HEK293 (cell line): Measurements from ENCODE around the gene NT5C2.
"Not testable (repeated sequence)": the region's sequence is repeated elsewhere in the genome, so short reads cannot be mapped to it uniquely, and the experiment has no call there.

Experiments used
- CTCF ChIA-PET: fragments of 350-600 bp; formaldehyde crosslinking; extraction: SDS; loops from one replicate; lab custom pipeline; 2021; ENCODE audit warnings: antibody characterized with exemption; lab: Yijun Ruan, JAX
- POLR2A ChIA-PET: fragments of 300-600 bp; formaldehyde crosslinking; extraction: SDS; loops from one replicate; lab custom pipeline; 2020; ENCODE audit warnings: antibody characterized with exemption, inconsistent platforms; lab: Yijun Ruan, JAX
- H3K27ac ChIP-seq: fragments of 200-500 bp; sonication (Bioruptor generic); 2 replicates; pipeline ENCODE4 v1.5.1; 2014; ENCODE audit warnings: low read depth, low read length, control low read depth, inconsistent platforms; ENCODE audit errors: extremely low read depth
- H3K36me3 ChIP-seq, 2 experiments: fragments of 200-500 bp in 1 of 2; sonication (Bioruptor generic) in 1 of 2; 1 replicate in 1 of 2; 2 replicates in 1 of 2; pipeline ENCODE4 v1.5.1; 2014 to 2017; ENCODE audit warnings: inconsistent platforms in 2 of 2, low read length in 2 of 2; ENCODE audit not compliant: control insufficient read depth in 2 of 2, insufficient read depth in 1 of 2
- H3K4me1 ChIP-seq: fragments of 200-500 bp; sonication (Bioruptor generic); 2 replicates; pipeline ENCODE4 v1.5.1; 2014; ENCODE audit warnings: mild to moderate bottlenecking, low read length, inconsistent platforms; ENCODE audit not compliant: control insufficient read depth, insufficient read depth
- H3K4me3 ChIP-seq: 2 replicates; pipeline ENCODE4 v1.5.1; 2011; ENCODE audit warnings: low read depth, mild to moderate bottlenecking, control low read depth, low read length, moderate library complexity
- H3K9me3 ChIP-seq: fragments of 200-500 bp; sonication (Bioruptor generic); 2 replicates; pipeline ENCODE4 v1.5.1; 2014; ENCODE audit warnings: low read depth, low read length, inconsistent platforms; ENCODE audit not compliant: control insufficient read depth, insufficient read depth
- BCL11B ChIP-seq: fragments of 450-650 bp; formaldehyde crosslinking; IDR thresholded peaks from 2 replicates; pipeline ENCODE4 v1.5.1; 2016; ENCODE audit warnings: low read depth, missing biosample characterization, missing genetic modification characterization
- PRDM1 ChIP-seq: fragments of 450-650 bp; formaldehyde crosslinking; IDR thresholded peaks from 2 replicates; pipeline ENCODE4; 2016; ENCODE audit warnings: missing biosample characterization, missing genetic modification characterization
- SCRT2 ChIP-seq: fragments of 450-650 bp; formaldehyde crosslinking; IDR thresholded peaks from 2 replicates; pipeline ENCODE4 v1.5.1; 2016; ENCODE audit warnings: missing biosample characterization, missing genetic modification characterization
- SETDB1 ChIP-seq: IDR thresholded peaks from one replicate; pipeline ENCODE4 v1.6.1; 2017; ENCODE audit warnings: mild to moderate bottlenecking, low read length, moderate library complexity, mixed read lengths; ENCODE audit not compliant: insufficient read length
- ZFHX2 ChIP-seq: fragments of 450-650 bp; formaldehyde crosslinking; conservative IDR thresholded peaks from 2 replicates; pipeline ENCODE4 v1.5.1; 2016; ENCODE audit warnings: missing biosample characterization, missing genetic modification characterization
- ZNF175 ChIP-seq: fragments of 450-650 bp; formaldehyde crosslinking; IDR thresholded peaks from 2 replicates; pipeline ENCODE4 v1.5.1; 2016; ENCODE audit warnings: missing biosample characterization, missing genetic modification characterization
- ZNF341 ChIP-seq: fragments of 450-650 bp; formaldehyde crosslinking; IDR thresholded peaks from 2 replicates; pipeline ENCODE4; 2016; ENCODE audit warnings: low read depth, missing biosample characterization, missing genetic modification characterization
- ZNF585B ChIP-seq: fragments of 450-650 bp; formaldehyde crosslinking; IDR thresholded peaks from 2 replicates; pipeline ENCODE4 v1.5.1; 2016; ENCODE audit warnings: missing biosample characterization, missing genetic modification characterization
- ZNF600 ChIP-seq: fragments of 450-650 bp; formaldehyde crosslinking; IDR thresholded peaks from 2 replicates; pipeline ENCODE4 v1.5.1; 2016; ENCODE audit warnings: missing biosample characterization, missing genetic modification characterization
- ZNF747 ChIP-seq: fragments of 450-650 bp; formaldehyde crosslinking; IDR thresholded peaks from 2 replicates; pipeline ENCODE4 v1.5.1; 2016; ENCODE audit warnings: missing biosample characterization, missing genetic modification characterization
- ZNF792 ChIP-seq: fragments of 450-650 bp; formaldehyde crosslinking; IDR thresholded peaks from 2 replicates; pipeline ENCODE4 v1.5.1; 2016; ENCODE audit warnings: missing biosample characterization, missing genetic modification characterization
- TF ChIP-seq, protein P1 (sequence below): fragments of 450-650 bp; formaldehyde crosslinking; IDR thresholded peaks from 2 replicates; pipeline ENCODE4 v1.5.1; 2016; ENCODE audit warnings: missing biosample characterization, missing genetic modification characterization
- TF ChIP-seq, protein P2 (sequence below): fragments of 450-650 bp; formaldehyde crosslinking; IDR thresholded peaks from 2 replicates; pipeline ENCODE4 v1.5.1; 2016; ENCODE audit warnings: missing biosample characterization, missing genetic modification characterization

NT5C2 gene

DNA sequence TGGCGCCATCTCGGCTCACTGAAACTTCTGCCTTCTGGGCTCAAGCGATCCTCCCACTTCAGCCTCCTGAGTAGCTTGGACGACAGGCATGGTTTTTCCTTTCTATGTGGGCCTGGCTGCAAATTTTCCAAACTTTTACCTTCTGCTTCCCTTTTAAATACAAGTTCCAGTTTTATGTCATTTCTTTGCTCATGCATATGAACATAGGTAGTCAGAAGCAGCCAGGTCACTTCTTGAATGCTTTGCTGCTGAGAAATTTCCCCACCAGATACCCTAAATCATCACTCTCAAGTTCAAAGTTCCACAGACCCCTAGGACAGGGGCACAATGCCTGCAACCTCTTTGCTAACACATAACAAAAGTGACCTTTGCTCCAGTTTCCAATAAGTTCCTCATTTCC is 31.1 kb upstream of the NT5C2 start:
- TF ChIP-seq ZNF585B (tag by site-specific recombination) (0 out of 2 replicates have a peak, but pooled peaks have one; percentile 1), SETDB1 (peak; percentile 78), ZNF747 (tag by site-specific recombination) (no peak), ZNF792 (tag by site-specific recombination) (no peak)
- TF ChIP-seq, protein P1, sequence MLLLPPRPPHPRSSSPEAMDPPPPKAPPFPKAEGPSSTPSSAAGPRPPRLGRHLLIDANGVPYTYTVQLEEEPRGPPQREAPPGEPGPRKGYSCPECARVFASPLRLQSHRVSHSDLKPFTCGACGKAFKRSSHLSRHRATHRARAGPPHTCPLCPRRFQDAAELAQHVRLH: no peak
- TF ChIP-seq, protein P2, sequence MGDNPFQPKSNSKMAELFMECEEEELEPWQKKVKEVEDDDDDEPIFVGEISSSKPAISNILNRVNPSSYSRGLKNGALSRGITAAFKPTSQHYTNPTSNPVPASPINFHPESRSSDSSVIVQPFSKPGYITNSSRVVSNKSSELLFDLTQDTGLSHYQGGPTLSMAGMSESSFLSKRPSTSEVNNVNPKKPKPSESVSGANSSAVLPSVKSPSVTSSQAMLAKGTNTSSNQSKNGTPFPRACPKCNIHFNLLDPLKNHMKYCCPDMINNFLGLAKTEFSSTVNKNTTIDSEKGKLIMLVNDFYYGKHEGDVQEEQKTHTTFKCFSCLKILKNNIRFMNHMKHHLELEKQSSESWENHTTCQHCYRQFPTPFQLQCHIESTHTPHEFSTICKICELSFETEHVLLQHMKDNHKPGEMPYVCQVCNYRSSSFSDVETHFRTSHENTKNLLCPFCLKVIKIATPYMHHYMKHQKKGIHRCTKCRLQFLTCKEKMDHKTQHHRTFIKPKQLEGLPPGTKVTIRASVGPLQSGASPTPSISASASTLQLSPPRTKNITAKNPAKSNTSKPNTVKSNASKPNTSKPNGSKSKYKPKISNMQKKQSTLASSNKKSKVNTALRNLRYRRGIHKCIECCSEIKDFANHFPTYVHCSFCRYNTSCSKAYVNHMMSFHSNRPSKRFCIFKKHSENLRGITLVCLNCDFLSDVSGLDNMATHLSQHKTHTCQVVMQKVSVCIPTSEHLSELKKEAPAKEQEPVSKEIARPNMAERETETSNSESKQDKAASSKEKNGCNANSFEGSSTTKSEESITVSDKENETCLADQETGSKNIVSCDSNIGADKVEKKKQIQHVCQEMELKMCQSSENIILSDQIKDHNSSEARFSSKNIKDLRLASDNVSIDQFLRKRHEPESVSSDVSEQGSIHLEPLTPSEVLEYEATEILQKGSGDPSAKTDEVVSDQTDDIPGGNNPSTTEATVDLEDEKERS: 0 out of 2 replicates have a peak, but pooled peaks have one; percentile 23
- ChIA-PET POLR2A (no interaction called here), CTCF (no interaction called here)
- Histone ChIP-seq H3K36me3 (no peaks in the 10 kb centered on the region; a peak in 1 of 3 replicates), H3K27ac (no peak overlapping the region), H3K9me3 (no peaks in the 10 kb centered on the region), H3K4me1 (no peaks in the 10 kb centered on the region), H3K4me3 (no peak overlapping the region)

DNA sequence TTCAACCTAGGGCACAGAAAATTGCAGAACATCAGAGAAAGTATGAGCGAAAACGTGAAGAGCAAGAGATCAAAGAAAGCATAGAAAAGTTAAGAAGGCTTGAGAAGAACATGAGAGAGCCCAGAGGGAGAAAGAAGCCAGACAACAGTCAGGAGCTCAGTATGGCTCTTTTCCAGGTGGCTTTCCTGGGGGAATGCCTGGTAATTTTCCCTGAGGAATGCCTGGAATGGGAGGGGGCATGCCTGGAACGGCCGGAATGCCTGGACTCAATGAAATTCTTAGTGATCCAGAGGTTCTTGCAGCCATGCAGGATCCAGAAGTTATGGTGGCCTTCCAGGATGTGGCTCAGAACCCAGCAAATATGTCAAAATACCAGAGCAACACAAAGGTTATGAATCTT is 23.3 kb upstream of the NT5C2 start:
- H3K4me1 ChIP-seq, H3K9me3 ChIP-seq, POLR2A ChIA-PET, CTCF ChIA-PET, H3K4me3 ChIP-seq, H3K36me3 ChIP-seq, H3K27ac ChIP-seq: not testable (repeated sequence)
- TF ChIP-seq ZNF341 (tag by site-specific recombination) (peak; percentile 26), PRDM1 (tag by site-specific recombination) (peak; percentile 47; the same call in 1 of the 2 replicates)

DNA sequence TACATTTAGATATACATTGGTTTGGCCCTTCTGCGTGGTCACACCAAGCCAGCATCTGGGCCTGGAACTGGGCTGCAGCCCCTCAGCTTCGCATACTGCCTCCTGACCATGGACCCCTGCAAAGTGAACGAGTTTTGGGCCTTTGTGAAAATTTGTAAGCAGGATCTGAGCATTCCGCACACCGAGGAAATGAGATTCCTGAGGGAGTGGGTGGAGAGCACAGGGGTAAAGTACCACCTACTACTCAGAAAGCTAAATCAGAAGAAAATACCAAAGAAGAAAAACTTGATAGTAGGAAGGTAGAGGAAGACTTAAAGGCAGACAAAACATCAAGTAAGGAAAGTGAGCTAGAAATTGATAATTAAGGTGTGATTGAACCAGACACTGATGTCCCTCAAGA is 22.5 kb upstream of the NT5C2 start:
- TF ChIP-seq ZNF175 (tag by site-specific recombination) (no peak), BCL11B (tag by site-specific recombination) (no peak), ZFHX2 (tag by site-specific recombination) (0 out of 2 replicates have a peak, but pooled peaks have one; percentile 11)
- ChIA-PET POLR2A (no interaction called here), CTCF (no interaction called here)
- H3K9me3 ChIP-seq: no peaks in the 10 kb centered on the region
- H3K4me1 ChIP-seq: no peaks in the 10 kb centered on the region
- no peaks in the 10 kb centered on the region; a peak in 1 of 3 replicates for H3K36me3 ChIP-seq
- H3K4me3 ChIP-seq: no peak overlapping the region
- no peak overlapping the region for H3K27ac ChIP-seq

DNA sequence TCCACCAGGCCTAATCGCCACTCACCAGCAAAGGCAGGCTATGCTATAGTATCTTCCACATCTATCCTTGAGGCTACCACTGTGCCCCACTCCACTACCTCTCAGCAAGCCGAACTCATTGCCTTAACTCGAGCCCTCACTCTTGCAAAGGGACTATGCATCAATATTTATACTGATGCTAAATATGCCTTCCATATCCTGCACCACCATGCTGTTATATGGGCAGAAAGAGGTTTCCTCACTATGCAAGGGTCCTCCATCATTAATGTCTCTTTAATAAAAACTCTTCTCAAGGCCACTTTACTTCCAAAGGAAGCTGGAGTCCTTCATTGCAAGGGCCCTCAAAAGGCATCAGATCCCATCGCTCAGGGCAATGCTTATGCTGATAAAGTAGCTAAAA is 17.2 kb upstream of the NT5C2 start:
- POLR2A ChIA-PET: not testable (repeated sequence)

DNA sequence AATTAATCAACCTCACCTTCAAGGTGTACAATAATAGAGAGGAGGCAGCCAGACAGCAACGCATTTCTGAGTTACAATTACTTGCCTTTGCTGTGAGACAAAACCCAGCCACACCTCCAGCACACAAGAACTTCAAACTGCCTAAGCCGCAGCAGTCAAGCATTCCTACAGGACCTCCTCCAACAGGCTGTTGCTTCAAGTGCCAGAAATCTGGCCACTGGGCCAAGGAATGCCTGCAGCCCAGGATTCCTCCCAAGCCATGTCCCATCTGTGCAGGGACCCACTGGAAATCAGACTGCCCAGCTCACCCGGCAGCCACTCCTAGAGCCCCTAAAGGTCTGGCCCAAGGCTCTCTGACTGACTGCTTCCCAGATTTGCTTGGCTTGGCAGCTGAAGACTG is 14.6 kb upstream of the NT5C2 start:
- CTCF ChIA-PET, H3K27ac ChIP-seq, H3K4me3 ChIP-seq, H3K36me3 ChIP-seq, POLR2A ChIA-PET: not testable (repeated sequence)
- peak; percentile 16; the same call in 1 of the 2 replicates for TF ChIP-seq SCRT2 (tag by site-specific recombination)
- TF ChIP-seq, all 188 proteins: peak for 1; not testable (repeated sequence) for 187
- not testable (repeated sequence) for H3K9me3 ChIP-seq, H3K4me1 ChIP-seq

More for the DNA sequence above, 17.2 kb upstream of the NT5C2 start:
- CTCF ChIA-PET, H3K36me3 ChIP-seq, H3K9me3 ChIP-seq, H3K4me1 ChIP-seq, H3K4me3 ChIP-seq, H3K27ac ChIP-seq: not testable (repeated sequence)
- peak; percentile 99 for TF ChIP-seq ZNF600 (tag by site-specific recombination)
